Ramos (cell line): ENCODE data around the gene AGBL2.

Source experiments
- in situ Hi-C: fragments of 300-500 bp; cut with MboI; formaldehyde crosslinking; loops from one replicate; pipeline ENCODE4 v1.14.3; 2022; ENCODE audit warnings: low sequenced_read_pairs; ENCODE audit not compliant: unreplicated experiment

AGBL2 gene

DNA sequence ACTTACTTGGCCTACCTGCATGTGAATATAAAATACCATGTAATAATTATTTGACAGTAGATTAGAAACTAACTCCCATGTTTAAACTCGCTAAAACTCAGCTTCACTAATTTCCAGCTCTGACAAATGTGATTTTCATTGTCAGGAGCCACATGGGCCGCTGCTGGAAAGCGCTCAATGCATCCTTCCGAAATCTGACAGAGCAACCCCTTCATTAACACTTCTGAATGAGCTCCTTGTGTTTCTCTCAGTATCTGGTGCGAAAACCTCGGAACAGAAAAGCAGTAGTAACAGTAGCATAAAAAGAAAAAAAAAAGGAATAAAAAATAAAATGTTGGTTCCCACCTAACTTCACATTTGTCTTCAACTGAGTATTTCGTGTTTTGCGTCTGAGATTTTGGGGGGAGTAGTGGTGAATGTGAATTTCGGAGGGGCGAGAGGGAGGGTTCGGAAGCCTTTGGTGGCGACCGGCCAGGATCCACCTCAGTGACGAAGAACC, 73.5 kb downstream of the AGBL2 start:
- in situ Hi-C loops = loop anchor here (25.0 kb wide), 1 partner anchor 96 kb away; no protein-coding TSS in a partner anchor

DNA sequence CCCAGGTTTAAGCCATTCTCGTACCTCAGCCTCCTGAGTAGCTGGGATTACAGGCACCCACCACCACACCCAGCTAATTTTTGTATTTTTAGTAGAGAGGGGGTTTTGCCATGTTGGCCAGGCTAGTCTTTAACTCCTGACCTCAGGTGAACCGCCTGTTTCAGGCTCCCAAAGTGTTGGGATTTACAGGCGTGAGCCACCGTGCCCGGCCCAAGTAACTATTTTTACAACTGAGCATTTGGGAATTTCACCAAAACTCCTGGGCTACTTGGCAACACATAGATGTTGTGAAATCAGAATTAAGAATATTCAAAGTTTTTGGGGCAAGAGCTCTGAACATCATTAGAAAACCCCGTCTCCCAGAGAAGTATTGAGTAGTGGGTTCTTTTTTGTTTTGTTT, 74.7 kb downstream of the AGBL2 start:
- in situ Hi-C loops = loop anchor here (25.0 kb wide), 1 partner anchor 97 kb away; no protein-coding TSS in a partner anchor

DNA sequence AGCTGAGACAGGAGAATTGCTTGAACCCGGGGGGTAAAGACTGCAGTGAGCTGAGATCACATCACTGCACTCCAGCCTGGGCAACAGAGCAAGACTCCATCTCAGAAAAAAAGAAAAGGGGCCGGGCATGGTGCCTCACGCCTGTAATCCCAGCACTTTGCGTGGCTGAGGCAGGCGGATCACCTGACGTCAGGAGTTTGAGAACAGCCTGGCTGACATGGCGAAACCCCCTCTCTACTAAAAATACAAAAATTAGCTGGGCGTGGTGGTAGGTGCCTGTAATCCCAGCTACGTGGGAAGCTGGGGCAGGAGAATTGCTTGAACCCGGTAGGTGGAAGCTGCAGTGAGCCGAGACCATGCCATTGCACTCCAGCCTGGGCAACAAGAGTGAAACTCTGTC, 78.8 kb downstream of the AGBL2 start:
- in situ Hi-C loops = loop anchor here (25.0 kb wide), 1 partner anchor 101 kb away; no protein-coding TSS in a partner anchor

DNA sequence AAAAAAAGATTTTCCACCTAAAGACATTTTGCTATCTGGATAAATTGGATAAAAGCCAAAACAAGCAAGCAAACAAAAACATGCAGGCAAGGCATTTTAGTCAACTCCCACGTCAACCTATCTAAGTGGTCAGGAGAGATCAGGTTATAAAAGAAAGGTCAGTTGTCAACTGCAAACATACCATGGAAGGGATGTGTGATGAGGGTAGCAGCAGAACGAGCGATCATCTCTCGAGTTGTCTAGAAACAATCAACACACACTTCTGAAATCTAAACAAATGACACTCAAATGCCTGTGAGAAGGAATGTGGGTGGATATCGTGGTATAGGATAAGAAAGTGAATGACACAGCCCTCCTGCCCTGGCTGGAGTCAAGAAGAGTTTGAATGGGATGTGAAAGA, 83.7 kb downstream of the AGBL2 start:
- in situ Hi-C loops = loop anchor here (25.0 kb wide), 1 partner anchor 106 kb away; no protein-coding TSS in a partner anchor

DNA sequence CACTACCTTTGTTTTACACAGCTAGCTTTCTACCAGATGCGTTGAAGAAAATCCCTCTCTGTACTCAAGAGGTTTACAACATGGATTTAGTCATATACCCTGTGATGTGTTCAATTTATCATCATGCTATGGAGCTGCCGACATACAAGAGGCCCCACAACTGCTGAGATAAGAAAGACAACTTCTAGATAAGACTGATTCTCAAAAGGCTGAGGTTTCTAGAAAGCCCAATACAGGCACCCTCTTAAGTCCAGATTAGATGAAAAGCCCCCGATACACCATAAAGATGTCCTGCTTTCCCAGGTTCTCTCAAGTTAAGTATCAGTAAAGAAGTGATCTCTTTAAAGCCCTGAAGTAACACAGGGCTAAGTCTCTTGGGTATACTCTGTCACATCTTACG, 87.1 kb downstream of the AGBL2 start:
- in situ Hi-C loops = loop anchor here (25.0 kb wide), 1 partner anchor 109 kb away; no protein-coding TSS in a partner anchor

DNA sequence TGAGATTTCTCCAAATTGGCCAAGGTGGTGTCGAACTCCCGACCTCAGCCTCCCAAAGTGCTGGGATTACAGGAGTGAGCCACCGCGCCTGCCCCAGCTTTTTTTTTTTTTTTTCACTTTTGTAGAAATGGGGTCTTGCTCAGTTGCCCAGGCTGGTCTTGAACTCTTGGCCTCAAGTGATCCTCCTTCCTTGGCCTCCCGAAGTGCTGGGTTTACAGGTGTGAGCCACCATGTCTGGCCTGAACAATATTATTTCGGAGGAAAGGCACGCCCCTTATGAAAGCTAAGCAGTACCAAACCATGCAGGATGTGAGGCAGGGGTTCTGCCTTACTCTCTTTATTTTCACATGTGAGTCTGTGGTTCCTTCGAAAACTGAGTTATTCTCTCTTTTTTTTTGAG, 88.9 kb downstream of the AGBL2 start:
- in situ Hi-C loops = loop anchor here (25.0 kb wide), 1 partner anchor 111 kb away; no protein-coding TSS in a partner anchor

DNA sequence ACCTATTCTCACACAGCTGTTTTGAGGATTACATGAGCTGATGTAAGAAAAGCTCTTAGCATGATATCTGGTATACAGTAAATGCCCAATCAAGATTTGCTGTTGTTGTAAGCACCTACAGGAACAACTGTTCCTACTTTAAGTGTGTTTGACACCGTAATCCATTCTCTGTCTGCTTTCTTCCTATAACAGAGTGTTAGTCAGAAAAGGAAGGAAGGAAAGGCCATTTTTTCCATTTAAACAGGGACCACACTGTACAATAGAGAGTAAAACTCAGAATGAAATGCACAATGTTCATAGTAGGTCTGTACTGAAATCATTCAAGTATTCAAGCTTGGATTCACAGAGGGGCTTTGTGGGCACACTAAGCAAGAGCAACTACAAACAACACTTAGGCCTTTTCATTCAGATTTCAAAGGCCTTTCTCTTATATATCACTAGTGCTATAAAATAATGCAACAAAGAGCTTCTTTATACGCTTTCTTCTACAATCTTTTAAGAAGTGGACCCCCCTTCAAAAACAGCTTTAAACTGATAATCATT, 94.3 kb downstream of the AGBL2 start:
- in situ Hi-C loops = no loop called here

DNA sequence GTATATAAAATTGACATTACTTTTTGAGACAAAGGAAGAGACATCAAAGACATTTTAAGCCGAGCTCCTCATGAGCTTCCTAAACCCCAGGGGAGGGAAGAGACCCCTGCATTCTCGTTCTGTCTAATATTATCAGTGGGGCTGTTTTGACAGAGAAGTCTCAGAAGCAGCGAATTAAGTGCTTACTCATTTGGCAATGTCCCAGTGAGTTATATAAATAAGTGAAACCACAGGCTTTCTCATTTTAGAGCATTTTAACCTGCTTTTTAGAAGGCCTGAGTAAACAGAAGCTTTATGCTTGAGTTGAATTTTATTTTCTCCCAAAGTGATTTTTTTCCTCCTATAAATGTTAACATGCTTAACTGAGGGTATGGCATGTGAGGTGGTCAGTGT, 97.8 kb downstream of the AGBL2 start:
- in situ Hi-C loops = no loop called here

DNA sequence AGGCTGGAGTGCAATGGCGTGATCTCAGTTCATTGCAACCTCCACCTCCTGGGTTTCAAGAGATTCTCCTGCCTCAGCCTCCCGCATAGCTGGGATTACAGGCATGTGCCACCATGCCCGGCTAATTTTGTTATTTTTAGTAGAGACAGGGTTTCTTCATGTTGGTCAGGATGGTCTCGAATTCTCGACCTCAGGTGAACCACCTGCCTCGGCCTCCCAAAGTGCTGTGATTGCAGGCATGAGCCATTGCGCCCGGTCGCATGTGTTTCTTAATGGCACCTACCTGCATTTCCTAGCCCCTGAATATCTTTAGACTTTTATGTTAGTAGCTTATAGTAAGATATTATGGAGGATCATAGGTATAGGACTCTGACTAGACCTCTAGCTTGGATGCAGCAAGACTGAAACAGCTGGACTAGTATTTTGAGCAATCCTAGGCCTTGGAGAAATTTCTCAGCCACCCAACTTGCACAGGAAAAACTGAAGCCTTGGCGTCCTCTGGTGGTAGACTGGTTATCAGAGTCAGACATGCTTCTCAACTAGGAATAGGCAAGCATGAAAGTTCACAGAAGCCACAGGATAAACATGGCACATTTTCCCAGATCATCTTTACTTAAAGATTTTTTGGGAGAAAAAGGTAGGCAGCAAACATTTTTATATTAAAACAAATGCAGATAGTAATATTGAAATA, 98.3 kb downstream of the AGBL2 start:
- in situ Hi-C loops = no loop called here

DNA sequence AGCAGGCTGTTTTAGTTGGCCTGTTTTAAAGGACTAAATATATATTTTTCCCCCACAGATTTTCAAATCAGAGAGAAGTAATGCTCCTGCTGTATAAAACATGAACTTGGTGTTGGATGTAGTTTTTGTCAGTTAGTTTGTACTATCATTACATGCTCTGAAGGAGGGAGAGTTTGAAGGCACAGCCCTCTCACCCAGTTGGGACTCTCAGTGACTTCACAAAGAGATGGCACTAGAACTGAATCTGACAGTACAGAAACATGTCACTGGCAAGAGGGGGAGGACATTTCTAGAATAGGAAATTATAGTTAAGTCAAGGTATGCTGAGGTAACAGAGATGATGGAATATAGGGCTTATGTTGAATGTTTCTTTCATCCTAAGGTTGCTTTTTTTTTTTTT, 99.9 kb downstream of the AGBL2 start:
- in situ Hi-C loops = no loop called here

DNA sequence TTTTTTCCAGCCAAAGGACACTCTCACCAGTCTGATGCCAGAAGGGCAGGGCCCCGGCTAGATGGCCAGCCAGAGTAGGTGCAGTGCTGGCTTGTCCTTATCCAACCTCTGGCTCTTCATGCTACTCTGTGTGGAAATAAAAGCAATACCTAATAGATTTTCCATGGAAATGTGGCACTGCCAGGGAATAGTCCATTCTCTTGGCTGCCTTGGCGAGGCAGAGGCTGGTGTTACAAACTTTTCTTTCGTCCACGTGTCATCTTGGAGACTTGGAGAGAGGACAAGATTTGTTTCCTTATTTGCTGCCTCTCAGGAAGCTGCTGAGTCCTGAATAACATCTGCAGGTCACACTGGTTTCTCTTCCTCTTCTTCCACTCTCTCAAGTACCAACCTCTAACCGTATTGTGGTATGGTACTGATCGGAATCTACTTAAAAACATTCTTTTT, 103.8 kb downstream of the AGBL2 start:
- in situ Hi-C loops = no loop called here

DNA sequence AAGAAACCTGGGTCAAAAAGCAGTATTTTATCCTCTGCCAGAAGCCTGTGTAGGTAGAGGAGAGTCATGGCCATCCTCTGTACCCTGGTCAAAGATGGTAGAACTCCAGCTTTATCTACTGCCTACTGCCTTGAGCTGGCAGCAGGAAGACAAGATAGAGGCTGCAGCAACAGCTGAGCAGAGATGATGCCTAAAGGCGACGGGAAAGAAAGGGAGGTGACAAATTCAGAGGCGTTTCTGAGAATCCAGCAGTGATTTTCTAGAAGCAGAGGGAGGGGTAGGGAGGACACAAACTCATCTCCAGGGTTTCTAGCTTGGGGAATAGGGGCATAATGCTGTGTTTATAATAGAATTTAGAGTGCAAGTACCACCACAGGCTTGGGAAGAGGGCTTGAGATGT, 105.5 kb downstream of the AGBL2 start:
- in situ Hi-C loops = no loop called here
